Naive B cell (primary cell): ENCODE results near the gene GIPR. TPM values are rescaled to one million over a fixed set of nuclear protein-coding genes. Genes with fewer than 3 reads are reported as not detected.

ENCODE experiments used
- ATAC-seq, 2 donors: fragments of 150-1000 bp; cut with Tn5 transposase; 2 replicates each; pipeline ENCODE4 v1.10.0; 2021; ENCODE audit warnings: low read depth in 2 of 2, mild to moderate bottlenecking in 2 of 2, moderate library complexity in 2 of 2
- DNase-seq: peaks from one replicate; pipeline ENCODE4 v3.0.0; 2022
- H3K27ac Mint-ChIP-seq, 6 donors: one replicate each; pipeline ENCODE4 v1.8.0; 2020 to 2022; ENCODE audit warnings: mild to moderate bottlenecking in 6 of 6, mixed read lengths in 6 of 6, moderate library complexity in 5 of 6, inconsistent platforms in 2 of 6
- H3K27me3 Mint-ChIP-seq, 3 donors: one replicate each; pipeline ENCODE4 v1.8.0; 2021 to 2022; ENCODE audit warnings: mixed read lengths in 3 of 3, mild to moderate bottlenecking in 1 of 3
- H3K36me3 Mint-ChIP-seq, 2 donors: one replicate each; pipeline ENCODE4 v1.8.0; 2020 to 2022; ENCODE audit warnings: mixed read lengths in 2 of 2, inconsistent platforms in 1 of 2, mild to moderate bottlenecking in 1 of 2
- H3K4me1 Mint-ChIP-seq, 3 donors: one replicate each; pipeline ENCODE4 v1.8.0; 2020 to 2022; ENCODE audit warnings: mixed read lengths in 3 of 3, inconsistent platforms in 1 of 3, mild to moderate bottlenecking in 1 of 3, moderate library complexity in 1 of 3
- H3K4me3 Mint-ChIP-seq, 8 donors: one replicate each; pipeline ENCODE4 v1.8.0; 2020 to 2022; ENCODE audit warnings: mild to moderate bottlenecking in 8 of 8, mixed read lengths in 8 of 8, moderate library complexity in 8 of 8, inconsistent platforms in 2 of 8
- H3K9me3 Mint-ChIP-seq, 7 donors: one replicate each; pipeline ENCODE4 v1.8.0; 2020 to 2022; ENCODE audit warnings: mixed read lengths in 7 of 7, mild to moderate bottlenecking in 5 of 7, inconsistent platforms in 2 of 7, moderate library complexity in 1 of 7
- polyA plus RNA-seq, 6 donors: library from polyadenylated mRNA; unstranded; fragments of 300-500 nt; fragmentation: Illumina TruSeq; gene quantifications; one replicate each; pipeline ENCODE4 v1.2.3, GENCODE V29; 2021; ENCODE audit warnings: low read depth in 6 of 6

The GIPR gene
- polyA plus RNA-seq, 6 donors from 2014 or later, result not detected

DNA sequence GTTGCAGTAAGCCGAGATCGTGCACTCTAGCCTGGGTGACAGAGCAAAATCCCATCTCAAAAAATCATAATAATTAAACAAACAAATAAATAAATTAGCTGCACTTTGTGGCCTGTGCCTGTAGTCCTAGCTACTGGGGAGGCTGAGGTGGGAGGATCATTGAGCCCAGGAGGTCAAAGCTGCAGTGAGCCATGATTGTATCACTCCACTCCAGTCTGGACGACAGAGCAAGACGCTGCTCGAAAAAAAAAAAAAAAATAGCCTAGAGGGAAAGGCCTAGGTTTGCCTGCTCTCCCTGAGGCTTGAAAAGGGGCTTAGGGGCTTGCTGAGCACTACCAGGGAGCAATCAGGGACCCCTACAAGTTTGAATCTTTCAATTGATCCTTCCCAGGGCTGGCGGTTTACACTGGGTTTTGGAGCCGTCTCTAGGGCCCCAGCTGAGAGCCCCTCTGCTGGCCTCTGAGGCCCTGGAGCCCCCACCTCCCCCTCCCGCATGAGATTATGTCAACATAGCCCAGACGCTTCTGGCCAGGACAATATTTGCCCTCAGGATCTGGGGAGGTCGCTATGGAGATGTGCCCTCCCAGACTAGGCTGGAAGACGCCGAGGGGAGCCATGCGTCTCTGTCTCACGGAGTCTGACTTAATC lies 10.4 kb upstream of the GIPR start:
- peaks cover 14 to 33% (median 31%) of the 10 kb centered on the region in 3 donors for H3K27me3 Mint-ChIP-seq

GRCh38 chr19:45659096-45659729 lies 8.8 kb upstream of the GIPR start:
- Mint-ChIP-seq H3K27me3 (peaks cover 14 to 37% (median 36%) of the 10 kb centered on the region in 3 donors), H3K9me3 (no peaks in the 10 kb centered on the region), H3K4me3 (no peak overlapping the region), H3K27ac (no peak overlapping the region), H3K36me3 (no peaks in the 10 kb centered on the region), H3K4me1 (peaks cover 0 to 1% (median 0%) of the 10 kb centered on the region in 3 donors)
- ATAC-seq (no peak), DNase-seq (no peak)

More for the DNA sequence above, 10.4 kb upstream of the GIPR start:
- Mint-ChIP-seq H3K36me3 (no peaks in the 10 kb centered on the region), H3K4me3 (no peak overlapping the region), H3K4me1 (peaks cover 0 to 1% (median 0%) of the 10 kb centered on the region in 3 donors), H3K9me3 (no peaks in the 10 kb centered on the region), H3K27ac (no peak overlapping the region)
- ATAC-seq (no peak), DNase-seq (no peak)

- Mint-ChIP-seq H3K27ac (no peak overlapping the region), H3K4me3 (no peak overlapping the region), H3K4me1 (peaks cover 0 to 4% (median 1%) of the 10 kb centered on the region in 3 donors), H3K27me3 (peaks cover 21 to 46% (median 45%) of the 10 kb centered on the region in 3 donors), H3K9me3 (peaks cover 0 to 2% (median 0%) of the 10 kb centered on the region in 7 donors), H3K36me3 (peaks cover 0 to 5% of the 10 kb centered on the region in 2 donors)
- no peak for DNase-seq
- no peak for ATAC-seq
These were observed 7.4 kb upstream of the GIPR start for GRCh38 chr19:45660636-45661035.

DNA sequence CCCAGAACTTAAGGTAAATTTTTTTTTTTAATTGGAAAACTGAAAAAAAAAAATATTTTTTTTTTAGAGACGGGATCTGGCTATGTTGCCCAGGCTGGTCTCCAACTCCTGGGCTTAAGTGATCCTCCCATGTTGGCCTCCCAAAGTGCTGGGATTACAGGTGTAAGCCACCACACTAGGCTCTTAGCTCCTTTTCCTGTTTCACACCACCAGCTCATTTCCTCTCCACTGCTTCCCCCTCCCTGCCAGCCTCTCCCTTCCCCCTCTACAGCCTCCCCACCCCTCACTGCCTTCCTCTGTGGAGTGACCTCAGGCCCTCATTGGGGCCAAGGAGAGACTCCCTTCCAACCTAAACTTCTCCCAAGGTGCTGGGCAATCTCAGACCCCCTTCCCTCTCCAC lies 4.2 kb upstream of the GIPR start:
- DNase-seq, result no peak
- H3K36me3 Mint-ChIP-seq, result peaks cover 0 to 5% of the 10 kb centered on the region in 2 donors
- H3K4me3 Mint-ChIP-seq, result no peak overlapping the region

GRCh38 chr19:45664575-45664974 lies 3.4 kb upstream of the GIPR start:
- Mint-ChIP-seq H3K4me1 (peaks cover 22 to 25% (median 22%) of the 10 kb centered on the region in 3 donors), H3K27ac (no peak overlapping the region), H3K4me3 (peak overlapping the region in 1 of 8 donors; percentile 27), H3K36me3 (peaks cover 0 to 5% of the 10 kb centered on the region in 2 donors), H3K27me3 (peaks cover 38 to 59% (median 56%) of the 10 kb centered on the region in 3 donors), H3K9me3 (peaks cover 0 to 6% (median 0%) of the 10 kb centered on the region in 7 donors)
- ATAC-seq (no peak), DNase-seq (no peak)

More for the DNA sequence above, 4.2 kb upstream of the GIPR start:
- H3K27ac Mint-ChIP-seq, result no peak overlapping the region
- peaks cover 0 to 6% (median 0%) of the 10 kb centered on the region in 7 donors for H3K9me3 Mint-ChIP-seq
- peaks cover 32 to 59% (median 56%) of the 10 kb centered on the region in 3 donors for H3K27me3 Mint-ChIP-seq
- H3K4me1 Mint-ChIP-seq, result peaks cover 14 to 17% (median 16%) of the 10 kb centered on the region in 3 donors
- ATAC-seq, result no peak

- ATAC-seq (peak; percentile 37 to 42), DNase-seq (peak; percentile 31)
- H3K27ac Mint-ChIP-seq, result peak overlapping the region in 4 of 6 donors; percentile 20 to 74 (median 44)
- peaks cover 46 to 62% (median 61%) of the 10 kb centered on the region in 3 donors for H3K27me3 Mint-ChIP-seq
- H3K4me3 Mint-ChIP-seq, result peak overlapping the region; percentile 76 to 90 (median 85)
- H3K4me1 Mint-ChIP-seq, result peaks cover 27 to 38% (median 37%) of the 10 kb centered on the region in 3 donors
- peaks cover 0 to 9% (median 0%) of the 10 kb centered on the region in 7 donors for H3K9me3 Mint-ChIP-seq
- peaks cover 0 to 13% of the 10 kb centered on the region in 2 donors for H3K36me3 Mint-ChIP-seq
These were observed 386 bp downstream of the GIPR start for GRCh38 chr19:45668342-45668871.

- Mint-ChIP-seq H3K36me3 (peaks cover 0 to 8% of the 10 kb centered on the region in 2 donors), H3K4me3 (peak overlapping the region in 7 of 8 donors; percentile 25 to 68 (median 54)), H3K27me3 (peaks cover 39 to 59% (median 58%) of the 10 kb centered on the region in 3 donors), H3K27ac (peak overlapping the region in 2 of 6 donors; percentile 47 to 92), H3K4me1 (peaks cover 23 to 38% (median 37%) of the 10 kb centered on the region in 3 donors), H3K9me3 (peaks cover 0 to 9% (median 0%) of the 10 kb centered on the region in 7 donors)
- ATAC-seq (peak; percentile 25 to 39), DNase-seq (no peak)
These were observed 2.8 kb downstream of the GIPR start for GRCh38 chr19:45670670-45671453.

DNA sequence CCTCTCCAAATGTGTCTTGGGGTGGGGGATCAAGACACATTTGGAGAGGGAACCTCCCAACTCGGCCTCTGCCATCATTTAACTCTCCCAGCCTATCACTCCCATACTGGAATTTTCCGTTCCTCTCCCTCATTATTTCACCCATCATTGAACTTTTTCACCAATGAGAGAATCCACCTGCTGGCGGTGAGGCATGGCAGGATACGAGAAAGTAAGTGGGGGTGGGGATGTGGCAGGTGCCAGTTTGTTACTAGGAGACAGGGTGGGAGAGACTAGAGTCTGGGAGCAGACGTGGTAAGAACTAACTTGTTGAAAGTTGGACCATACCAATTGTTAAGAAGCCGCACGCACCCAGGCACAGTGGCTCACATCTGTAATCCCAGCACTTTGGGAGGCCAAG lies 6.9 kb downstream of the GIPR start:
- peaks cover 0 to 5% (median 0%) of the 10 kb centered on the region in 7 donors for H3K9me3 Mint-ChIP-seq
- ATAC-seq (no peak), DNase-seq (no peak)
- peak overlapping the region in 2 of 8 donors; percentile 15 to 35 for H3K4me3 Mint-ChIP-seq
- no peak overlapping the region for H3K27ac Mint-ChIP-seq
- peaks cover 0 to 8% of the 10 kb centered on the region in 2 donors for H3K36me3 Mint-ChIP-seq
- H3K27me3 Mint-ChIP-seq, result peaks cover 30 to 64% (median 63%) of the 10 kb centered on the region in 3 donors
- peaks cover 21 to 37% (median 34%) of the 10 kb centered on the region in 3 donors for H3K4me1 Mint-ChIP-seq

- peak in 1 of 2 donors; percentile 11 for ATAC-seq
- DNase-seq, result peak; percentile 15
- Mint-ChIP-seq H3K9me3 (peaks cover 0 to 5% (median 0%) of the 10 kb centered on the region in 7 donors), H3K4me3 (peak overlapping the region; percentile 52 to 90 (median 74)), H3K36me3 (no peaks in the 10 kb centered on the region), H3K4me1 (peaks cover 19 to 31% (median 26%) of the 10 kb centered on the region in 3 donors), H3K27me3 (peaks cover 17 to 47% (median 45%) of the 10 kb centered on the region in 3 donors), H3K27ac (no peak overlapping the region)
These were observed 8.8 kb downstream of the GIPR start for GRCh38 chr19:45676851-45677263.

DNA sequence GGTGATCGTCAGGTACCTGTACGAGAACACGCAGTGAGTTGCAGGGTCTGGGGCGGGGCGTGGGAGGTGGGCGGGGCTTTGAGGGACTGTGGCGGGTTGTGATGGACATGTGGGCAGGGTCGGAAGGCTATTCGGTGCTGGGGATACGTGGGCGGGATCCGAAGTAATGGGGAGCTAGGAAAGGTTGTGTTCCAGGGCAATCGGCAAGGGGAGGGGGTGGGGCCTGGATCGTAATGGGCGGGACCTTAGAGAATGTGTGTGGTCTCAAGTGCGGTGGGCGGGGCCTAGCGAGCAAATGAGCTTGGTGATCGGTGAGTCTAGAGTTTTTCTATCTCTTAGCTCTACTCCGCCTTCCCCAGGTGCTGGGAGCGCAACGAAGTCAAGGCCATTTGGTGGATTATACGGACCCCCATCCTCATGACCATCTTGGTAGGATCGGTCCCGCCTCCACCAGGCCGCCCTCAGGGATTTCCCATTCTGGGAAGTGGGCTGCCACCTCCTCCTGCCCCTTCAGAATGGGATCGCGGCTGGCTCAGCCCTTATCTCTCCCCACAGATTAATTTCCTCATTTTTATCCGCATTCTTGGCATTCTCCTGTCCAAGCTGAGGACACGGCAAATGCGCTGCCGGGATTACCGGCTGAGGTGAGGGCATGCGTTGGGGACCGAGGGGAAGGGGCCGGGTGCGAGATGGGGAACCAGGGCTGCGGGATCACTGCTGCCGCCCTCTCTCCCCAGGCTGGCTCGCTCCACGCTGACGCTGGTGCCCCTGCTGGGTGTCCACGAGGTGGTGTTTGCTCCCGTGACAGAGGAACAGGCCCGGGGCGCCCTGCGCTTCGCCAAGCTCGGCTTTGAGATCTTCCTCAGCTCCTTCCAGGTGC lies 9.6 kb downstream of the GIPR start:
- DNase-seq (peak; percentile 46), ATAC-seq (peak; percentile 38 to 54)
- peak overlapping the region; percentile 75 to 91 (median 87) for H3K4me3 Mint-ChIP-seq
- no peaks in the 10 kb centered on the region for H3K36me3 Mint-ChIP-seq
- H3K27me3 Mint-ChIP-seq, result peaks cover 17 to 47% (median 42%) of the 10 kb centered on the region in 3 donors
- H3K27ac Mint-ChIP-seq, result peak overlapping the region in 2 of 6 donors; percentile 47 to 81
- peaks cover 0 to 5% (median 0%) of the 10 kb centered on the region in 7 donors for H3K9me3 Mint-ChIP-seq
- H3K4me1 Mint-ChIP-seq, result peaks cover 22 to 34% (median 31%) of the 10 kb centered on the region in 3 donors

DNA sequence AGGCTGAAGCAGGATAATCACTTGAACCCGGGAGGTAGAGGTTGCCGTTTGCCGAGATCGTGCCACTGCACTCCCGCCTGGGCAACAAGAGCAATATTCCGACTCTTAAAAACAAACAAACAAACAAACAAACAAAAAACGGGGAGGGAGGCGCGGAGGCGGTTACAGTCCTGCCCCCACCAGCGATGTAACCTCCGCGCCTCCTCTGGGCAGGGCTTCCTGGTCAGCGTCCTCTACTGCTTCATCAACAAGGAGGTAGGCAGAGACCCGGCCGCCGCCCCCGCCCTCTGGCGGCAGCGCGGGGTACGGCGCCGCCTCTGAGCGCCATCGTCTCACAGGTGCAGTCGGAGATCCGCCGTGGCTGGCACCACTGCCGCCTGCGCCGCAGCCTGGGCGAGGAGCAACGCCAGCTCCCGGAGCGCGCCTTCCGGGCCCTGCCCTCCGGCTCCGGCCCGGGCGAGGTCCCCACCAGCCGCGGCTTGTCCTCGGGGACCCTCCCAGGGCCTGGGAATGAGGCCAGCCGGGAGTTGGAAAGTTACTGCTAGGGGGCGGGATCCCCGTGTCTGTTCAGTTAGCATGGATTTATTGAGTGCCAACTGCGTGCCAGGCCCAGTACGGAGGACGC lies 13.5 kb downstream of the GIPR start:
- Mint-ChIP-seq H3K27me3 (peaks cover 10 to 27% (median 22%) of the 10 kb centered on the region in 3 donors), H3K4me3 (peak overlapping the region; percentile 61 to 90 (median 76)), H3K27ac (peak overlapping the region in 4 of 6 donors; percentile 39 to 73 (median 62)), H3K36me3 (no peaks in the 10 kb centered on the region), H3K4me1 (peaks cover 17 to 27% (median 25%) of the 10 kb centered on the region in 3 donors), H3K9me3 (peaks cover 0 to 2% (median 0%) of the 10 kb centered on the region in 7 donors)
- DNase-seq, result peak; percentile 86
- ATAC-seq, result peak; percentile 89 to 92
